HG02571 (cell line): ENCODE results near the gene REEP1.
"Not testable (repeated sequence)": the region's sequence is repeated elsewhere in the genome, so short reads cannot be mapped to it uniquely, and the experiment has no call there.

Source experiments
- ATAC-seq: cut with Tn5 transposase; IDR thresholded peaks from one replicate; pipeline ENCODE4 v1.9.1; 2021; ENCODE audit warnings: mild to moderate bottlenecking, moderate library complexity; ENCODE audit not compliant: unreplicated experiment

REEP1 gene

GRCh38 chr2:86202336-86202692, 135.1 kb downstream of the REEP1 start:
- ATAC-seq, result no peak

- no peak for ATAC-seq
Observed at GRCh38 chr2:86201671-86202335, 135.6 kb downstream of the REEP1 start.

GRCh38 chr2:86200564-86200963, 136.9 kb downstream of the REEP1 start:
- not testable (repeated sequence) for ATAC-seq

- no peak for ATAC-seq
Observed at GRCh38 chr2:86199834-86200177, 137.6 kb downstream of the REEP1 start.

- ATAC-seq, result no peak
Observed at GRCh38 chr2:86195808-86196387, 141.5 kb downstream of the REEP1 start.

- ATAC-seq, result peak; percentile 87
Observed at GRCh38 chr2:86195055-86195807, 142.2 kb downstream of the REEP1 start, which contains the start of gene IMMT. IMMT (minus strand) TSS chr2:86195462; CDS start chr2:86195382, 80 bp downstream.

- no peak for ATAC-seq
Observed at GRCh38 chr2:86194751-86195054, 142.7 kb downstream of the REEP1 start.

GRCh38 chr2:86193901-86194567, 143.4 kb downstream of the REEP1 start:
- ATAC-seq, result no peak

GRCh38 chr2:86189782-86190416, 147.5 kb downstream of the REEP1 start:
- no peak for ATAC-seq

- ATAC-seq, result no peak
Observed at GRCh38 chr2:86186431-86186830, 151.0 kb downstream of the REEP1 start.

- ATAC-seq, result no peak
Observed at GRCh38 chr2:86185517-86186212, 151.8 kb downstream of the REEP1 start.

- no peak for ATAC-seq
Observed at GRCh38 chr2:86176597-86176996, 160.8 kb downstream of the REEP1 start.

GRCh38 chr2:86175828-86176227, 161.6 kb downstream of the REEP1 start:
- no peak for ATAC-seq

GRCh38 chr2:86174445-86174844, 163.0 kb downstream of the REEP1 start:
- no peak for ATAC-seq

GRCh38 chr2:86172610-86173009, 164.8 kb downstream of the REEP1 start:
- ATAC-seq, result no peak

GRCh38 chr2:86171295-86171694, 166.1 kb downstream of the REEP1 start:
- no peak for ATAC-seq

GRCh38 chr2:86170449-86170848, 167.0 kb downstream of the REEP1 start:
- ATAC-seq, result no peak
